SKM-1 (cell line): Measurements from ENCODE around the gene ABO.
"Not testable (repeated sequence)": the region's sequence is repeated elsewhere in the genome, so short reads cannot be mapped to it uniquely, and the experiment has no call there.

Source experiments
- DNase-seq: peaks from one replicate; lab custom pipeline; 2025; ENCODE audit not compliant: unreplicated experiment; lab: John Stamatoyannopoulos, UW

ABO gene

GRCh38 chr9:133246991-133247390, 28.0 kb downstream of the ABO start:
- DNase-seq: no peak

GRCh38 chr9:133246562-133246961, 28.4 kb downstream of the ABO start:
- DNase-seq: no peak

- DNase-seq: no peak
Measured at GRCh38 chr9:133242991-133243390, 32.0 kb downstream of the ABO start.

GRCh38 chr9:133242241-133242640, 32.8 kb downstream of the ABO start:
- no peak for DNase-seq

- no peak for DNase-seq
Measured at GRCh38 chr9:133239533-133240090, 35.4 kb downstream of the ABO start.

- peak; percentile 56 for DNase-seq
Measured at GRCh38 chr9:133238851-133239532, 36.0 kb downstream of the ABO start.

GRCh38 chr9:133238272-133238850, 36.6 kb downstream of the ABO start:
- DNase-seq: no peak

- DNase-seq: no peak
Measured at GRCh38 chr9:133237035-133237731, 37.8 kb downstream of the ABO start.

GRCh38 chr9:133236291-133237034, 38.5 kb downstream of the ABO start:
- not testable (repeated sequence) for DNase-seq

- DNase-seq: no peak
Measured at GRCh38 chr9:133235549-133236222, 39.3 kb downstream of the ABO start.

GRCh38 chr9:133234577-133235322, 40.3 kb downstream of the ABO start:
- no peak for DNase-seq

GRCh38 chr9:133233681-133234432, 41.1 kb downstream of the ABO start:
- DNase-seq: no peak

GRCh38 chr9:133231934-133232568, 43.0 kb downstream of the ABO start:
- DNase-seq: not testable (repeated sequence)

GRCh38 chr9:133230514-133230913, 44.5 kb downstream of the ABO start:
- DNase-seq: not testable (repeated sequence)

GRCh38 chr9:133230093-133230492, 44.9 kb downstream of the ABO start:
- DNase-seq: no peak

- DNase-seq: not testable (repeated sequence)
Measured at GRCh38 chr9:133228474-133229193, 46.4 kb downstream of the ABO start.

- DNase-seq: not testable (repeated sequence)
Measured at GRCh38 chr9:133227996-133228395, 47.0 kb downstream of the ABO start.

- DNase-seq: no peak
Measured at GRCh38 chr9:133227242-133227860, 47.6 kb downstream of the ABO start.
